SK-N-DZ (cell line): ENCODE measurements around the gene RNF10. TPM values are rescaled to one million over a fixed set of nuclear protein-coding genes. Genes with fewer than 3 reads are reported as not detected.
"Not testable (repeated sequence)": the region's sequence is repeated elsewhere in the genome, so short reads cannot be mapped to it uniquely, and the experiment has no call there.

Source experiments
- DNase-seq: peaks from one replicate; pipeline ENCODE4 v3.0.0-alpha.2; 2015; ENCODE audit warnings: low spot score
- polyA plus RNA-seq, 2 experiments: library from polyadenylated mRNA; depleted of rRNA; stranded (reverse); fragments of >200 nt; gene quantifications; 2 replicates each; pipeline ENCODE4 v1.2.3, GENCODE V29; 2014

RNF10 gene
- polyA plus RNA-seq (2014; cell fraction: cytosol; rRNA removed): 60.2 and 107 TPM in 2 replicates
- polyA plus RNA-seq (2014; cell fraction: nucleus; rRNA removed): 85.4 and 91.4 TPM in 2 replicates

- DNase-seq: peak; percentile 93
These were observed at the start of gene RNF10 for GRCh38 chr12:120534203-120534702. TSS of gene RNF10 (plus strand) at chr12:120534356. CDS start at chr12:120534812, 456 bp downstream.

- peak; percentile 67 for DNase-seq
These were observed 47.9 kb upstream of the RNF10 start for GRCh38 chr12:120485961-120486881.

- not testable (repeated sequence) for DNase-seq
These were observed 46.6 kb upstream of the RNF10 start for GRCh38 chr12:120487552-120487951.

GRCh38 chr12:120488057-120488640 is 46.0 kb upstream of the RNF10 start:
- DNase-seq: no peak

GRCh38 chr12:120489018-120489417 is 45.1 kb upstream of the RNF10 start:
- no peak for DNase-seq

- DNase-seq: no peak
These were observed 43.8 kb upstream of the RNF10 start for GRCh38 chr12:120490325-120490724.

- DNase-seq: no peak
These were observed 43.2 kb upstream of the RNF10 start for GRCh38 chr12:120490833-120491512.

- DNase-seq: peak; percentile 21
These were observed 38.9 kb upstream of the RNF10 start for GRCh38 chr12:120495186-120495730.

GRCh38 chr12:120495731-120496412 is 38.3 kb upstream of the RNF10 start, which contains the start of gene DYNLL1:
TSS of gene DYNLL1 (plus strand) at chr12:120496113. CDS start at chr12:120496422, 309 bp downstream.
- peak; percentile 96 for DNase-seq

- peak; percentile 59 for DNase-seq
These were observed 37.5 kb upstream of the RNF10 start for GRCh38 chr12:120496413-120497340.

GRCh38 chr12:120497524-120498150 is 36.5 kb upstream of the RNF10 start:
- no peak for DNase-seq

- no peak for DNase-seq
These were observed 35.2 kb upstream of the RNF10 start for GRCh38 chr12:120498870-120499515.

- no peak for DNase-seq
These were observed 33.6 kb upstream of the RNF10 start for GRCh38 chr12:120500581-120500980.

GRCh38 chr12:120504587-120504986 is 29.6 kb upstream of the RNF10 start:
- no peak for DNase-seq

- no peak for DNase-seq
These were observed 25.6 kb upstream of the RNF10 start for GRCh38 chr12:120508537-120508936.

- DNase-seq: no peak
These were observed 20.2 kb upstream of the RNF10 start for GRCh38 chr12:120514002-120514401.

- no peak for DNase-seq
These were observed 18.7 kb upstream of the RNF10 start for GRCh38 chr12:120515496-120515895.

- DNase-seq: not testable (repeated sequence)
These were observed 14.8 kb upstream of the RNF10 start for GRCh38 chr12:120519324-120519723.

GRCh38 chr12:120522568-120522967 is 11.6 kb upstream of the RNF10 start:
- no peak for DNase-seq
